SK-N-SH (cell line): ENCODE results near the gene CISH.

Experiments used
- MAX ChIP-seq: IDR thresholded peaks from 2 replicates; pipeline ENCODE4 v1.4.0; 2012; ENCODE audit warnings: low read depth
- POLR2AphosphoS5 ChIP-seq: IDR thresholded peaks from 2 replicates; pipeline ENCODE4 v1.6.1; 2012; ENCODE audit warnings: low read depth, low read length
- RAD21 ChIP-seq: IDR thresholded peaks from 2 replicates; pipeline ENCODE4 v1.6.1; 2012; ENCODE audit warnings: mild to moderate bottlenecking, low read length
- TCF12 ChIP-seq: IDR thresholded peaks from 2 replicates; pipeline ENCODE4 v1.4.0; 2012
- USF2 ChIP-seq: fragments of 150-350 bp; IDR thresholded peaks from 2 replicates; pipeline ENCODE4 v1.6.1; 2017; ENCODE audit warnings: antibody characterized with exemption, low read length, low read depth, borderline replicate concordance
- TF ChIP-seq, protein P1 (sequence below): fragments of 200-600 bp; sonication (generic); IDR thresholded peaks from 2 replicates; pipeline ENCODE4 v1.6.1; 2017; ENCODE audit warnings: antibody characterized with exemption, mild to moderate bottlenecking, moderate library complexity
- TF ChIP-seq, protein P2 (sequence below): IDR thresholded peaks from 2 replicates; pipeline ENCODE4 v1.4.0; 2012; ENCODE audit warnings: low read depth, borderline replicate concordance

DNA sequence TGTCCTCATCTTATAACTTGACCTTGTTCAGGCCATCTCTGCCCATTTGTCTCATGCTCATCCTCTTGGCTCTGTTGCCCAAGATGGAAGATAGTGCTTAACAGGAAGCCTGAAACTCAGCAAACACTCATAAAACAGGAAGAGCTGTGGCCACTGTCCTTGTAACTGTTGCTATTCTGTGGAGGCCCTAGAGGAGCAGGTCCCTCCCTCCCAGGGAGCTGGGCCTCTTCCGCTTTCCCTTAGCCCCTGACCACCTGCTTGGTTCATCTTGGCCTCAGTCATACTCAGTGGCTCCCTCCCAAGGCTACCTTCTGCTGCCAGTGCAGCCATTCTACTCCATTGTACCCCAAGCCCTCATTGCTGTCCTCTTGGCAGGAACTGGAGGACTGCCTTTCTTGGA is 8.8 kb upstream of the CISH start:
- TF ChIP-seq, protein P1, sequence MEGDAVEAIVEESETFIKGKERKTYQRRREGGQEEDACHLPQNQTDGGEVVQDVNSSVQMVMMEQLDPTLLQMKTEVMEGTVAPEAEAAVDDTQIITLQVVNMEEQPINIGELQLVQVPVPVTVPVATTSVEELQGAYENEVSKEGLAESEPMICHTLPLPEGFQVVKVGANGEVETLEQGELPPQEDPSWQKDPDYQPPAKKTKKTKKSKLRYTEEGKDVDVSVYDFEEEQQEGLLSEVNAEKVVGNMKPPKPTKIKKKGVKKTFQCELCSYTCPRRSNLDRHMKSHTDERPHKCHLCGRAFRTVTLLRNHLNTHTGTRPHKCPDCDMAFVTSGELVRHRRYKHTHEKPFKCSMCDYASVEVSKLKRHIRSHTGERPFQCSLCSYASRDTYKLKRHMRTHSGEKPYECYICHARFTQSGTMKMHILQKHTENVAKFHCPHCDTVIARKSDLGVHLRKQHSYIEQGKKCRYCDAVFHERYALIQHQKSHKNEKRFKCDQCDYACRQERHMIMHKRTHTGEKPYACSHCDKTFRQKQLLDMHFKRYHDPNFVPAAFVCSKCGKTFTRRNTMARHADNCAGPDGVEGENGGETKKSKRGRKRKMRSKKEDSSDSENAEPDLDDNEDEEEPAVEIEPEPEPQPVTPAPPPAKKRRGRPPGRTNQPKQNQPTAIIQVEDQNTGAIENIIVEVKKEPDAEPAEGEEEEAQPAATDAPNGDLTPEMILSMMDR, result no peak
- TF ChIP-seq POLR2AphosphoS5 (no peak), RAD21 (no peak), USF2 (no peak), MAX (no peak), TCF12 (no peak)
- TF ChIP-seq, protein P2, sequence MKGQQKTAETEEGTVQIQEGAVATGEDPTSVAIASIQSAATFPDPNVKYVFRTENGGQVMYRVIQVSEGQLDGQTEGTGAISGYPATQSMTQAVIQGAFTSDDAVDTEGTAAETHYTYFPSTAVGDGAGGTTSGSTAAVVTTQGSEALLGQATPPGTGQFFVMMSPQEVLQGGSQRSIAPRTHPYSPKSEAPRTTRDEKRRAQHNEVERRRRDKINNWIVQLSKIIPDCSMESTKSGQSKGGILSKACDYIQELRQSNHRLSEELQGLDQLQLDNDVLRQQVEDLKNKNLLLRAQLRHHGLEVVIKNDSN, result no peak
